Stimulated activated CD4-positive, alpha-beta T cell treated with anti-CD3 and anti-CD28 coated beads, Interleukin-4, amount 100 ng/mL, for 48 hours (primary cell): Measurements from ENCODE around the gene ABCC4.

Experiments used
- DNase-seq, 2 donors: peaks; one replicate each; pipeline ENCODE4 v3.0.0-alpha.2; 2020; ENCODE audit warnings: low read depth in 2 of 2

Gene ABCC4

GRCh38 chr13:95301183-95301967 is at the start of gene ABCC4:
TSS of gene ABCC4 (minus strand) at chr13:95301451. CDS start at chr13:95301314, 137 bp downstream.
- peak; percentile 48 to 51 for DNase-seq

- no peak for DNase-seq
Observed at GRCh38 chr13:95349267-95349666, 48.0 kb upstream of the ABCC4 start.

GRCh38 chr13:95343944-95344343 is 42.7 kb upstream of the ABCC4 start:
- no peak for DNase-seq

GRCh38 chr13:95341441-95341840 is 40.2 kb upstream of the ABCC4 start:
- no peak for DNase-seq

- no peak for DNase-seq
Observed at GRCh38 chr13:95338905-95339304, 37.7 kb upstream of the ABCC4 start.

GRCh38 chr13:95337597-95337996 is 36.3 kb upstream of the ABCC4 start:
- no peak for DNase-seq

GRCh38 chr13:95335667-95336066 is 34.4 kb upstream of the ABCC4 start:
- DNase-seq = no peak

GRCh38 chr13:95328386-95328785 is 27.1 kb upstream of the ABCC4 start:
- no peak for DNase-seq

- DNase-seq = no peak
Observed at GRCh38 chr13:95327190-95327589, 25.9 kb upstream of the ABCC4 start.

GRCh38 chr13:95326695-95327094 is 25.4 kb upstream of the ABCC4 start:
- no peak for DNase-seq

- no peak for DNase-seq
Observed at GRCh38 chr13:95325485-95325884, 24.2 kb upstream of the ABCC4 start.

- DNase-seq = no peak
Observed at GRCh38 chr13:95323930-95324662, 22.8 kb upstream of the ABCC4 start.

- no peak for DNase-seq
Observed at GRCh38 chr13:95319551-95320274, 18.5 kb upstream of the ABCC4 start.

- DNase-seq = no peak
Observed at GRCh38 chr13:95317039-95317989, 16.1 kb upstream of the ABCC4 start.

GRCh38 chr13:95315752-95316151 is 14.5 kb upstream of the ABCC4 start:
- DNase-seq = no peak

- no peak for DNase-seq
Observed at GRCh38 chr13:95307507-95307906, 6.3 kb upstream of the ABCC4 start.

GRCh38 chr13:95304453-95304852 is 3.2 kb upstream of the ABCC4 start:
- DNase-seq = no peak

- peak in 1 of 2 donors; percentile 11 for DNase-seq
Observed at GRCh38 chr13:95301968-95302393, 730 bp upstream of the ABCC4 start.

- peak; percentile 15 to 22 for DNase-seq
Observed at GRCh38 chr13:95300625-95301182, 547 bp downstream of the ABCC4 start.

- no peak for DNase-seq
Observed at GRCh38 chr13:95298971-95299621, 2.2 kb downstream of the ABCC4 start.
